ENCODE measurements around the gene SLC6A7. TPM values are rescaled to one million over a fixed set of nuclear protein-coding genes. Genes with fewer than 3 reads are reported as not detected.
"Not testable (repeated sequence)": the region's sequence is repeated elsewhere in the genome, so short reads cannot be mapped to it uniquely, and the experiment has no call there.

SLC6A7 gene
- total RNA-seq, 1 donor = 0.10 TPM

DNA sequence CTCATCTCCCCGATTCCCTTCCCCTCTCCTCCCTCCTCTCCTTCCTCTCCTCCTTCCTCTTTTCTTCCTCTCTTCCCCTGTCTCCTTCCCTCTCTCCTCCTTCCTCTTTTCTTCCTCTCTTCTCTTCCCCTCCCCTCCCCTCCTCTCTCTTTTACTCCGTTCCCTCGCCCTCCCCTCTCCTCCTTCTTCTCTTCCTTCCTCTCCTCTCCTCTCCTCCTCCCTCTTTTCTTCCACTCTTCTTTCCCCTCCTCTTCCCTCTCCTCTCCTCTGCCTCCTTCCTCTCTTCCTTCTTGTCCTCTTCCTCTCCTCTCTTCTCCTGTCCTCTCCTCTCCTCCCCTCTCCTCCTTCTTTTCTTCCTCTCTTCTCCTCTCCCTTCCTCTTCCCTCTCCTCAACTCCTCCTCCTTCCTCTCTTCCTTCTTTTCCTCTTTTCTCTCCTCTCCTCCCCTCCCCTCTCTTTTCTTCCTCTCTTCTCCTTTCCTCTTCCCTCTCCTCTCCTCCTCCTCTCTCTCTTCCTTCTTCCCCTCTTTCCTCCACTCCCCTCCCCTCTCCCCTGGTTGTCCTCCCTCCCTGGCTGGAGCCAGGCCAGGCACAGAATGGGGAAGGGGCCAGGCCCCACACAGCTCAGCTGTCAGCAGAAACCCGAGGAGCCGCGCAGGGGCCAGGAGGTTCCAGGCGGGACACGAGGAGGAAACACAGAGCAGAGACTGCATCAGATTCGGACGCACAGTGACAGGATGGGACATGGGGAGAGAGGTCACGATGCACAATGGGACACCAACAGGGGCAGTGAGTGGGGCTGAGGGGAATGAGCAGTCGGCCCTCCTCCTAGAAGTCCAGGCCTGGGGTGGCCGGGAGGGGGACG, 51.7 kb downstream of the SLC6A7 start:
- H3K9me3 ChIP-seq (ENCODE audit: low read depth, low read length) = no peaks in the 10 kb centered on the region
- no peaks in the 10 kb centered on the region for H3K27me3 ChIP-seq (ENCODE audit: insufficient read depth, low read length)
- H3K4me1 ChIP-seq (ENCODE audit: insufficient read depth, low read length) = no peaks in the 10 kb centered on the region
- H3K4me3 ChIP-seq (ENCODE audit: low read length) = no peak overlapping the region

DNA sequence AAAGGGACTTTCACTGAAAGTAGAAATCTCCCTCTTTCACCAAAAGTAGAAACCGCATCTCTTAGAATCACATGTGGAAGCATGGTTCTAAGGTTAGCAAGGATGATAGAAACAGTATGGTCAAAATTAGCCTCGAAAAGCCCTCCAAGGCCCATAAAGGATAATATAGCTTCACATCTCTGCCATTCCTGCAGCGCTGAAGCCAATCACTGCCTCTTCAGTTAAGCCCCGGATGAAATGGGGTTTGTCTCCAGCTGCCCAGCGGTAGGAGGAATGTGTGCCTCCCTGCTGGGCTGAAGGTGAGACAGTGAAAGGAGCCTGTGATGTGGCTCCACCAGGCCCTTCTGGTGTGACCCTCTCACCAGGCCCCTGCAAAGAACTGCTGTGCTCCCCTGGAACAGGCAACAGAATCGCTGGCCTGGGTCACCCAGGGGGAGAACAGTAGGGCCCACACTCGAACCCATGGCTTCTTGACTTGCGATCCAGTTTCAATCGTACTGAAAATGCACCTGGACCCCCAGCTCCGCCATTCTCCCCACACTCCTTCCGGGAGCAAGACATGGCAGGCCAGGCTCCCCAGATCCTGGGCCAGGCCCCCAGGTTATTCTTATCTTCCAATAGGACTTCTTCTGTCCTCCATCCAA, 52.5 kb downstream of the SLC6A7 start:
- no peaks in the 10 kb centered on the region for H3K27me3 ChIP-seq (ENCODE audit: insufficient read depth, low read length)
- H3K4me1 ChIP-seq (ENCODE audit: insufficient read depth, low read length) = no peaks in the 10 kb centered on the region
- no peaks in the 10 kb centered on the region for H3K9me3 ChIP-seq (ENCODE audit: low read depth, low read length)
- H3K4me3 ChIP-seq (ENCODE audit: low read length) = no peak overlapping the region

DNA sequence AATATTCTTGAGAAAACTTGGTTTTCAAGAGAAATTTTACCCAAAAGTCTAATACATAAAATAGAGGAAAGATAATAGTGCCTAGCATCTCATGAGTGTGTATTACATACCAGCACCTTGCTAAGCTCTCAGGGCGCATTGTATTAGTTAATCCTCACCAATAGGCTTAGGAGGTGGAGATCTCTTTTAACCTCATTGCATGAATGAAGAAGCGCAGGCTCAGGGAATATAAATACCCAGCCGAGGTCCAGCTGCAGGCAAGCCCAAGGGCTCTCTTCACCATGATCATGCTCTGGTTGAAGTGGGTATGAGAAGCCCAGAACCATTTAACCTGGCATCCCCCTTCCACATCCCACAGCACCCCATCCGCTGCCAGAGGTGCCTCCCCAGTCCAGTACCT, 53.7 kb downstream of the SLC6A7 start:
- no peaks in the 10 kb centered on the region for H3K9me3 ChIP-seq (ENCODE audit: low read depth, low read length)
- no peaks in the 10 kb centered on the region for H3K4me1 ChIP-seq (ENCODE audit: insufficient read depth, low read length)
- H3K27me3 ChIP-seq (ENCODE audit: insufficient read depth, low read length) = no peaks in the 10 kb centered on the region
- no peak overlapping the region for H3K4me3 ChIP-seq (ENCODE audit: low read length)

DNA sequence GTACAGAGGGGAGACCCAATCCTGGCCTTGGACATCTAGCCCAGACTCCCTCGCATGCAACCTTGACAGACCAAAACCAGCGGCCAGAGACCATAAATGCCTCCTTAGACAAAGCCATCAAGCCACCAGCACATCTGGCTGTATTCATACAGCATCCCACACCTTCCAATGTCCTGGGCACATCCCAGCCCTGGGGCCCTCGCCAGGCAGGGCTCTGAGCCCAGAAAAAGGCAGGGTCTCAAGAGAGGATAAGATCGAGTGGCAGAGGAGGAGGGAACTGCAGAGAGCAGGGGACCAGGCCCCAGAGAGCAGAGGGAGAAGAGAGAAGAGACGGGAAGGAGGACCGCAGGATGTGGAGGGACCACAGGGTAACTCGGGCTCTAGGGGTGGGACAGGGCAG, 54.3 kb downstream of the SLC6A7 start:
- Histone ChIP-seq H3K4me1 (ENCODE audit: insufficient read depth, low read length) (no peaks in the 10 kb centered on the region), H3K27me3 (ENCODE audit: insufficient read depth, low read length) (no peaks in the 10 kb centered on the region), H3K4me3 (ENCODE audit: low read length) (no peak overlapping the region), H3K9me3 (ENCODE audit: low read depth, low read length) (no peaks in the 10 kb centered on the region)

DNA sequence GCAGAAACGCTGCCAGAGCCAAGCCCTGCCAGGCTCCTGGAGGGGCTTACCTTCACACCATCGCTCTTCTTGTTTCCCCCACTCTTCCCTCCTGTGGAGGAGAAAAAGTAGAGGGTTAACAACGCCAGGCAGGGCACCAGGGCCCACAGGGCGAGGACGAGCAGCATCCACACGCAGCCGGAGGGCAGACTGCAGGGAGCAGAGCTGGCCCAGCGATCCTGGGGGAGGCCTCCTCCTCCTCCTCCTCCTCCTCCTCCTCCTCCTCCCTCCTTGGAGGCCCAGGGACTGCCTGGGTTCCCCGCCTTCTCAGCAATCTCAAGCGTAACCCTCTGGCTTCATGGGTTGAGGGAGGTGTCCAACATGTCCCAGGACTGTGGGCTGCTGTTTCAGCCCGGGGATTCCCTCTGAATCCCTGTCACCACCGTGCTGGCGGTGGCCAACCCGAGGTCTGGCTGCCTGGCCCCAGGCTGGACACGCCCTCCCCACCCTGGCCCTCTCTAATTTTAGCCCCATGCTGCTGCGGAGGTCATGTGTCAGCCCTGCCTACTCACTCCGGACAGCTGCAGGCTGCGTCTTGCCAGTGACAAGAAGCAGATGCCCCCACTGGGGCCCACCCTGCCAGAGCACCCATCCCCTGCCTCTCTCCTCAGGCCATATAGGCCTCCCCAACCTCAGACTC, 55.4 kb downstream of the SLC6A7 start:
- Histone ChIP-seq H3K27me3 (ENCODE audit: insufficient read depth, low read length) (no peaks in the 10 kb centered on the region), H3K4me3 (ENCODE audit: low read length) (no peak overlapping the region), H3K9me3 (ENCODE audit: low read depth, low read length) (no peaks in the 10 kb centered on the region), H3K4me1 (ENCODE audit: insufficient read depth, low read length) (no peaks in the 10 kb centered on the region)

DNA sequence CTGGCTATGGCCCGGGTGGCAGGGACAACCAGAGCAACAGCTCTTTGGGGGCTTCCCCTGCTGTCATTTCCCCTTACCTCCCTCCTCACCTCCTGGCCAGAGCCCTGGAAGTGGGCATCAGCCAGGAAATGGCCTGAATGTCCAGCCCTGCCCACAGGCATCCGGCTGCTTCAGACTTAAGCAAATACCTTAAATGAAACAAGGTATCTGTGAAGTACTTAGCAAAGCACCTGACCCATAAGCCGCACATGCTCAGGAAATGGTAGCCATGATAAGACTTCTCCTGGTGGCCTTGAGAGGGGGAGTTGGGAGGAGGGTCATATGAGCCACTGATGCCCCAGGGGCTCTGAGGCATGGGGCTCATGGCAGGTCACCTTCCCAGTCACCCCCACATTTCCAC, 55.9 kb downstream of the SLC6A7 start:
- Histone ChIP-seq H3K27me3 (ENCODE audit: insufficient read depth, low read length) (no peaks in the 10 kb centered on the region), H3K4me3 (ENCODE audit: low read length) (no peak overlapping the region), H3K4me1 (ENCODE audit: insufficient read depth, low read length) (no peaks in the 10 kb centered on the region), H3K9me3 (ENCODE audit: low read depth, low read length) (no peaks in the 10 kb centered on the region)

DNA sequence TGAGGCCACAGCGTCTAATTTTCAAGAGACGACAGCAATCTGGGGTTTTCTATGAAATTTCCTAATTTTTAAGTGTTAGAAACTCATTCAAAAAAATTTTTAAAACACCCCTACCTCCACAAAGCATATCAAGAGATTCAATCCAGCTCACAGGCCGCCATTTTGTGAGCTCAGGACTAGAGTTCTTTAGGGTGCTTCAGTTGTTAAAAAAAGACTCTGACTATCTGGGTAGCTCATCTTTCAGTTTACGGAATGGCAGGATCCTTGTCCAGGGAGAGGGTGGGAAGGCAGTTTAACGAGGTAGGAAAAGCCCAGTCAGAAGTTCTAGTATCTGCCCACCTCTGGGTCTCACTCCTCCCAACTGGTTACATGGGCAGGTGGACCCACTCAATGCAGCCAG, 56.6 kb downstream of the SLC6A7 start:
- no peak overlapping the region for H3K4me3 ChIP-seq (ENCODE audit: low read length)
- no peaks in the 10 kb centered on the region for H3K9me3 ChIP-seq (ENCODE audit: low read depth, low read length)
- no peaks in the 10 kb centered on the region for H3K27me3 ChIP-seq (ENCODE audit: insufficient read depth, low read length)
- no peaks in the 10 kb centered on the region for H3K4me1 ChIP-seq (ENCODE audit: insufficient read depth, low read length)

DNA sequence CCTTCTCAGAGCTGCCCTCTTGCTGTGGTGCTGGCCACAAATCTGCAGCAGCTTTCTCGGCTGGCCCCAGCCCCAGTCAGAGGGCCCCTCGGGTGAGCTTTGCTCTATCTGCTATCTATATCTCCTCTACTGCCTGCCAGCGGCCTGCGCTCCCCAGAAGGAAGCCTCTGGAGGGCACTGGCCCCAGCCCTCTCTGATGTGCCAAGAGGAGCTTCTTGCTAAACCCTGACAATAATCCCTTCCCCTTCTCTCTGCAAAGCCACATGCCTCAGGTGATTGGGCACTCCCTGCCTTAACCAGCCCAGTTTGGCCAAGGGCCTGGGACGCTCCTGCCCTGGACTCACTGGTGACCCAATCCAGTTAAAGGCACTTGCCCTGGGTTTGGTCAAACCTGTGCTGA, 57.0 kb downstream of the SLC6A7 start:
- Histone ChIP-seq H3K27me3 (ENCODE audit: insufficient read depth, low read length) (no peaks in the 10 kb centered on the region), H3K4me1 (ENCODE audit: insufficient read depth, low read length) (no peaks in the 10 kb centered on the region), H3K4me3 (ENCODE audit: low read length) (no peak overlapping the region), H3K9me3 (ENCODE audit: low read depth, low read length) (no peaks in the 10 kb centered on the region)

DNA sequence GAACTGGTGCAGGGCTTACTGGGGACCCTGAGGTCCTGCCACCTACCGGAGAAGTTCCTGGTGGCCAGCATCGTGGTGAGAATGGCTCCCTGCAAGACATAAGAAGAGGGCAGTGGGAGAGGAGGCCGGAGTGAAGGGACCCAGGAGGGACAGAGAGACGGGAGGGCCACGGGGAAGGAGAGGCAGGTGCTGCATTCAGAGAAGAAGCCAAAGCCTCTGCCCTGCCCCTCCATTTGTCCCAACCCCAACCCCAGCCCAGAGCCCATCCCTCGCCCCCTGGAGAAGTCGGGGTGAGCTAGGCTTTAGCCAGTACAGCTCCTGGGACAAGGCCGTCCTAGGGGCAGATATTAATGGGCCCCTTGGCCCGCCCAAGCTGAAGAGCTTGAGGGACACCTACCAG, 57.9 kb downstream of the SLC6A7 start:
- no peaks in the 10 kb centered on the region for H3K27me3 ChIP-seq (ENCODE audit: insufficient read depth, low read length)
- no peak overlapping the region for H3K4me3 ChIP-seq (ENCODE audit: low read length)
- no peaks in the 10 kb centered on the region for H3K9me3 ChIP-seq (ENCODE audit: low read depth, low read length)
- H3K4me1 ChIP-seq (ENCODE audit: insufficient read depth, low read length) = no peaks in the 10 kb centered on the region

DNA sequence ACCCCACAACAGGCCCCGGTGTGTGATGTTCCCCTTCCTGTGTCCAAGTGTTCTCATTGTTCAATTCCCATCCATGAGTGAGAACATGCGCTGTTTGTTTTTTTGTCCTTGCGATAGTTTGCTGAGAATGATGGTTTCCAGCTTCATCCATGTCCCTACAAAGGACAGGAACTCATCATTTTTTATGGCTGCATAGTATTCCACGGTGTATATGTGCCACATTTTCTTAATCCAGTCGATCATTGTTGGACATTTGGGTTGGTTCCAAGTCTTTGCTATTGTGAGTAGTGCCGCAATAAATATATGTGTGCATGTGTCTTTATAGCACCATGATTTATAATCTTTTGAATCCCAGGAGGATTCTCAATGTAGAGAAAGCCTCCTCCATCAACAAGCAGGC, 58.6 kb downstream of the SLC6A7 start:
- not testable (repeated sequence) for H3K4me3 ChIP-seq (ENCODE audit: low read length); H3K27me3 ChIP-seq (ENCODE audit: insufficient read depth, low read length); H3K9me3 ChIP-seq (ENCODE audit: low read depth, low read length); H3K4me1 ChIP-seq (ENCODE audit: insufficient read depth, low read length)

DNA sequence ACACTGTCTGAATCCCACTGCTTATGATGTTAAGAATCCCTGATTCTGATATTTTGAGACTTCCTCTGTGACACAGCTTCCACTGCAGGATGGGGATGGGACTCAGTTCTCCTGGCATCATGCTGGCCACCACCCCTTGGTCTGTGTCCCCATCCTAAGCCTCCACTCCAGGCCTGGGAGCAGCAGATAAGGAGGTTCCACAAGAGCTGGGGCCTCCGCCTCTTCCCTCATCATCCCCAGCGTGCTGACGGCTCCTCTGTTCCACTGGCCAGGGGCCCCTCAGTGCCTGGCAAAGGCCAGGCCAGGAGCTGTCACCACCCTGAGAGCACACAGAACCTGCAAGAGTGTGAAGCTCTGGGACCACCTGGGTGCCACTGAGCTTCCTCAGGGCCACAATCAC, 59.1 kb downstream of the SLC6A7 start:
- Histone ChIP-seq H3K4me1 (ENCODE audit: insufficient read depth, low read length) (no peaks in the 10 kb centered on the region), H3K27me3 (ENCODE audit: insufficient read depth, low read length) (no peaks in the 10 kb centered on the region), H3K4me3 (ENCODE audit: low read length) (no peak overlapping the region), H3K9me3 (ENCODE audit: low read depth, low read length) (no peaks in the 10 kb centered on the region)

DNA sequence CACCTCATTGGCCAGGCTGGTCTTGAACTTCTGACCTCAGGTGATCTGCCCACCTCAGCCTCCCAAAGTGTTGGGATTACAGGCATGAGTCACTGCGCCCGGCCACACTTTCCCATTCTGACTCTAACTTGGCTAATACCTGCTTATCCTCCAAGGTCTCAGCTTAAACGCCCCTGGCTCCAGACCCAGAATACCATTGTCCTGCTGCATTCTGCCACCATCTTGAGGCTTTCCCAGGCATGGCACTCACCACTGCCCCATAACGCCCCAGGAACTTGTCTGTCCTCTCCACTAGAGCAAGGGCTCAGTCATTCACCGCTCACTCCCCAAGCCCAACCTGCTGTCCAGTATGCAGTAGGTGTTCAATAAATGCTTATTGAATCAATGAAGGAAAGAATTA, 59.9 kb downstream of the SLC6A7 start:
- Histone ChIP-seq H3K9me3 (ENCODE audit: low read depth, low read length) (no peaks in the 10 kb centered on the region), H3K4me3 (ENCODE audit: low read length) (no peak overlapping the region)

DNA sequence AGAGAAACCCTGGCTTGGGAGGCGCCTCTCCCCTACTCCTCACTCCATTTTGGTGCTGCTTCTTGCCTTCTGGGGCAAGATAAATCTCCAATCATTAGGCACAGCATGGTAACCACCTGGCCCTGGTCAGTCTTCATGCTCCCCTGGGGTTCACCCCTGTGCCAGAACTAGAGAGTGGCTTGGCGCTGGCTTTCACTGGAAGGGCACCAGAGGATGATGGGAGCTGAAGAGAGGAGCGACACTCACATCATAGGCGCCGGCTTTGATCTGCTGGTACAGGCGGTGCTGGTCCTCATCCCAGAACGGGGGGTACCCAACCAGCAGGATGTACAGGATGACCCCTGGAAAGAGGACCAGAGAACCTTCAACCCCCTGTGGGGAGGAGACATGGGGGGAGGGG, 61.6 kb downstream of the SLC6A7 start:
- Histone ChIP-seq H3K27me3 (ENCODE audit: insufficient read depth, low read length) (no peaks in the 10 kb centered on the region), H3K4me1 (ENCODE audit: insufficient read depth, low read length) (no peaks in the 10 kb centered on the region), H3K4me3 (ENCODE audit: low read length) (no peak overlapping the region), H3K9me3 (ENCODE audit: low read depth, low read length) (no peaks in the 10 kb centered on the region)

More for the DNA sequence above, 59.9 kb downstream of the SLC6A7 start:
- Histone ChIP-seq H3K4me1 (ENCODE audit: insufficient read depth, low read length) (no peaks in the 10 kb centered on the region), H3K27me3 (ENCODE audit: insufficient read depth, low read length) (no peaks in the 10 kb centered on the region)

DNA sequence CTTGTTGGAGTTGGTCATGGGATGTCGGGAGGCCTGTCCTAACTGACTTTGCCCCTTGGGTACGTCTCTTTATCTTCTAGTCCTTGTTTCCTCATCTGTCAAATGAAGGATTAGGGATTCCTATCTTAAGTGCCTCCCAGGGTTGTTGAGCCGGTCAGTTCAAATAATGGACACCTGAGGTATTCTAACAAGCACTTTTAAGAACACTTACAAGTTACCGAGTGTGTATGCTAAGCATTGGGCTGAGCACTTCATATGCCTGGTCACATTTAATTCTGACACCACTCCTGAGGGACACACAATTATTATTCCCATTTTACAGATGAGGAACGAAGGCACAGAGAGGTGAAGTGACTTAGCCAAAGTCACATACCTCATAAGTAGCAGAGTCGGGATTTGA, 62.6 kb downstream of the SLC6A7 start:
- no peaks in the 10 kb centered on the region for H3K9me3 ChIP-seq (ENCODE audit: low read depth, low read length)
- no peaks in the 10 kb centered on the region for H3K4me1 ChIP-seq (ENCODE audit: insufficient read depth, low read length)
- H3K27me3 ChIP-seq (ENCODE audit: insufficient read depth, low read length) = no peaks in the 10 kb centered on the region
- H3K4me3 ChIP-seq (ENCODE audit: low read length) = no peak overlapping the region

DNA sequence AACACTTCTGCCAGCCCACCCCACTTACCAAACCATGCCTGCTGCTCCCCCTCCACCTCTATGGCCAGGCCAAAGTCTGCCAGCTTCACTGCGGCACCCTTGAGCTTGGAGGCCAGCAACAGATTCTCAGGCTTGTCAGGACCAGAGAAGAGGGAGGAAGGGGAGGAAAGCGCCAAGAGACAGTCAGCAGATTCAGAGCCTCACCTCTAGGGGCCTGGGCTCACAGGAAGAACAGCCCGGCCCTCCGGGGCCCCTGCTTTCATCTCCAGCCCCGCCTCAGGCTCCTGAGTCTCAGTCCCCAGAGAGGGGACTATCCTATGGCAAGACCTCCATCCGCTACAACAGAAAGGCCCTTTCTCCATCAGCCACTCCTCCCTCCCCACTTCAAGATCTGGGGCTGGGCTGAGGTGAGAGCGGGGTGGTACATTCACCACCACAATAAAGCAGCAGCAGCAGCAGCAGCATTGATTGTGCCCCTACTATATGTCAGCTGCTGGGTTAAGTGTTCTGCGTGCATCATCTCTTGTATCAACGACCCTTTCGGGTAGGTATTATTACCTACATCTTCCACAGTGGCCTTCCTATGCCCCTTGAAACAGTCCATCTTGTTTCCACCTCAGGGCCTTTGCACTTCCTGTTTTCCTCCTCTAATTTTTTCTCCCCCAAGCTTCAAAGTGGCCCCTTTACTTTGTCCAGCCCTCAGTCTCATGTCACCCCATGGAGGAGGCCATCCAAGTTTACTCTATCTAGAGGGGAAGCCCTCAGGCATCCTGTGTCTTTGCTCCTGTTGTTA, 63.8 kb downstream of the SLC6A7 start:
- H3K4me1 ChIP-seq (ENCODE audit: insufficient read depth, low read length) = no peaks in the 10 kb centered on the region
- no peaks in the 10 kb centered on the region for H3K27me3 ChIP-seq (ENCODE audit: insufficient read depth, low read length)
- H3K4me3 ChIP-seq (ENCODE audit: low read length) = no peak overlapping the region
- no peaks in the 10 kb centered on the region for H3K9me3 ChIP-seq (ENCODE audit: low read depth, low read length)
